Uterus (tissue), 4 donors: ENCODE results near the gene SCN10A. TPM values are rescaled to one million over a fixed set of nuclear protein-coding genes. Genes with fewer than 3 reads are reported as not detected.

Experiments
- DNase-seq, 2 donors: peaks; one replicate each; pipeline ENCODE4 v3.0.0-alpha.2; 2019 to 2020
- H3K27ac ChIP-seq, 2 donors: fragments of 200-600 bp; sonication (generic); 1 replicate in 1 of 2; 2 replicates in 1 of 2; pipeline ENCODE4 v1.5.1; 2016 to 2018
- H3K27me3 ChIP-seq, 2 donors: fragments of 200-600 bp; sonication (generic); one replicate each; pipeline ENCODE4 v1.5.1; 2018 to 2019; ENCODE audit warnings: control low read depth in 1 of 2
- H3K36me3 ChIP-seq, 2 donors: fragments of 200-600 bp; sonication (generic); one replicate each; pipeline ENCODE4 v1.5.1; 2019; ENCODE audit warnings: control low read depth in 1 of 2
- H3K4me1 ChIP-seq, 2 donors: fragments of 200-600 bp; sonication (generic); one replicate each; pipeline ENCODE4 v1.5.1; 2018 to 2019; ENCODE audit warnings: control low read depth in 1 of 2
- H3K4me3 ChIP-seq, 2 donors: fragments of 200-600 bp; sonication (generic); 1 replicate in 1 of 2; 2 replicates in 1 of 2; pipeline ENCODE4 v1.5.1; 2018 to 2019; ENCODE audit warnings: mild to moderate bottlenecking in 1 of 2
- H3K9me3 ChIP-seq, 2 donors: fragments of 200-600 bp; sonication (generic); one replicate each; pipeline ENCODE4 v1.5.1; 2019; ENCODE audit warnings: control low read depth in 1 of 2
- POLR2A ChIP-seq, 2 donors: fragments of 450-650 bp; IDR thresholded peaks; one replicate each; pipeline ENCODE4 v1.6.1; 2016; ENCODE audit warnings: antibody characterized with exemption in 2 of 2, mild to moderate bottlenecking in 1 of 2, moderate library complexity in 1 of 2
- intact Hi-C: fragments of 100-400 bp; cut with DNase I; formaldehyde crosslinking; loops from one replicate; pipeline ENCODE4 v1.15.1; 2023; ENCODE audit warnings: low total_unique reads
- total RNA-seq, 4 donors: library from RNA; depleted of rRNA in 3 of 4; stranded (reverse); fragments of >200 nt in 3 of 4; gene quantifications; one replicate each; pipeline versions ENCODE4 v1.1.0 to v1.2.4, GENCODE V29; 2014 to 2023
- TF ChIP-seq, protein P1 (sequence below), 4 experiments: fragments of 200-600 bp in 2 of 4; fragments of 450-650 bp in 2 of 4; sonication (generic) in 2 of 4; IDR thresholded peaks; one replicate each; pipeline ENCODE4 v1.5.1; 2016 to 2019; ENCODE audit warnings: antibody characterized with exemption in 4 of 4, mild to moderate bottlenecking in 2 of 4, moderate library complexity in 1 of 4
- donor health status: DM: yes; HTN: yes; CAD: no.

The SCN10A gene
- total RNA-seq, 4 donors from 2014 or later, result not detected

DNA sequence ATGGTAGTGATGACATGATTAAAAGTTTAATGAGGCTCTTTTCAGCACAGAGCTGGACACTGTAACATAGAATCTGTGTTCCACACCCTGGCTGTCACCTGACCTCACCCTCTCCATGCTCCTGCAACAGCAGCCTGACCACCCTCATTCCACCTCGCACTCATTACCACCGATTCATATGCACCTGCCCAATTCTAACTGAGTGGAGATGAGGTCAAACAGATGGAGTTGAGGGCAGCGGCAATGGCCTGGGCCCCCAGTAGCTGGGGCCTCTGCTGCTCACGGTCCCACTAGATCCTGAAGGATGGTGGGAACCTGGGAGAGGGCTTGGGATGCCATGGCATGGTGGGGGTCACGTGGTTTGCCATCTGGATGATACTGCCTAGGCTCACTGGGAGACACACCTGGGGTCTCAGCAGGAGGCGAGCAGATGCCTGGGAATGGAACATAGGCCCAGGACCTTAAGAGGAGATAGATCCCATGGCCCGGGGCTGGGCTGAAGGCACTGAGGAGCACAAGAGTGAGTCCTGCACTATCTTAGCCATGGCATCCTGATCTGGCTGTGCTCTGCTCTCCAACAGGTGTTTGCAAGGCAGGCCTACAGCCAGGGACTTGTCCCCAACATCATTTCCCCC, 167.9 kb downstream of the SCN10A start:
- Histone ChIP-seq H3K4me1 (peaks cover 0 to 4% of the 10 kb centered on the region in 2 donors), H3K36me3 (no peaks in the 10 kb centered on the region), H3K9me3 (no peaks in the 10 kb centered on the region), H3K27me3 (no peaks in the 10 kb centered on the region), H3K27ac (no peak overlapping the region), H3K4me3 (no peak overlapping the region)
- DNase-seq, result no peak
- TF ChIP-seq POLR2A (IDR thresholded peaks at IDR 0.05), result no peak
- TF ChIP-seq, protein P1, sequence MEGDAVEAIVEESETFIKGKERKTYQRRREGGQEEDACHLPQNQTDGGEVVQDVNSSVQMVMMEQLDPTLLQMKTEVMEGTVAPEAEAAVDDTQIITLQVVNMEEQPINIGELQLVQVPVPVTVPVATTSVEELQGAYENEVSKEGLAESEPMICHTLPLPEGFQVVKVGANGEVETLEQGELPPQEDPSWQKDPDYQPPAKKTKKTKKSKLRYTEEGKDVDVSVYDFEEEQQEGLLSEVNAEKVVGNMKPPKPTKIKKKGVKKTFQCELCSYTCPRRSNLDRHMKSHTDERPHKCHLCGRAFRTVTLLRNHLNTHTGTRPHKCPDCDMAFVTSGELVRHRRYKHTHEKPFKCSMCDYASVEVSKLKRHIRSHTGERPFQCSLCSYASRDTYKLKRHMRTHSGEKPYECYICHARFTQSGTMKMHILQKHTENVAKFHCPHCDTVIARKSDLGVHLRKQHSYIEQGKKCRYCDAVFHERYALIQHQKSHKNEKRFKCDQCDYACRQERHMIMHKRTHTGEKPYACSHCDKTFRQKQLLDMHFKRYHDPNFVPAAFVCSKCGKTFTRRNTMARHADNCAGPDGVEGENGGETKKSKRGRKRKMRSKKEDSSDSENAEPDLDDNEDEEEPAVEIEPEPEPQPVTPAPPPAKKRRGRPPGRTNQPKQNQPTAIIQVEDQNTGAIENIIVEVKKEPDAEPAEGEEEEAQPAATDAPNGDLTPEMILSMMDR (IDR thresholded peaks at IDR 0.05), result no peak
- intact Hi-C loops, result no loop called here

DNA sequence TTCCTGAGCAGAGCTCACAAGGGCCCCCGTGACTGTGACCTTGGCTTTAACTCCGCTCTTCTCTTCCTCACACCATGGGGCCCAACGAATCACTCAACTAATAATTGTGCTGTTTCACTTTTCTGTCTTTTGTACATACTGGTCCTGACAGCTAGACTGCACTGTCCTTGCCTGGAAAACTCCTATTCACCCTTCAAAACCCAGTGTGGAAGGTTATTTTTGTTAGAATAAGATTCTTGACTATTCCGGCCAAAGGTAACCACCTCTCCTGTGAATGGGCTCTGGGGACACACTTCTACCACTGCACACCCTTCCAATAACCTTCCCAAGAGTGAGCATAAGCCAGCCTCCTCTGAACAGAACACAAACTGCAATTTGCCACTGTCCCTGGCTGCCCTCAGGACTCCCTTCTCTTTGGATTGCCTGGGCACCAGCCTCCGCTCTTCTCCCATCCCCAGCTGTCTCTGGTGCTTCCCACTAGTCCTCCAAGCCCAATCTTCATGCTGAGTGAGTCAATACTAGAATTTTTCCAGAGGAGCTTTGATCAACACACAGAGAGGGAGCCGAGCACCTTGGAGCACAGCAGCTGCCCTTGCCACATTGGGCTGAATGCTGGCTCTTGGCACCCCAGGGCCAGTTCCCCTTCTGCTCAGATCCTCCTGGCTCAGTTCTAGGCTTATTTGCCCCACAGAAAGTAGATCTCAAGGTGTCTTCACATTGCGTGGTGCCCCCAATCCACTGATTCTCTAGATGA, 168.6 kb downstream of the SCN10A start:
- DNase-seq, result no peak
- no peak overlapping the region for H3K4me3 ChIP-seq
- no peaks in the 10 kb centered on the region for H3K9me3 ChIP-seq
- peaks cover 0 to 4% of the 10 kb centered on the region in 2 donors for H3K4me1 ChIP-seq
- H3K36me3 ChIP-seq, result no peaks in the 10 kb centered on the region
- H3K27me3 ChIP-seq, result no peaks in the 10 kb centered on the region
- no peak overlapping the region for H3K27ac ChIP-seq
- TF ChIP-seq, protein P1 (IDR thresholded peaks at IDR 0.05), result no peak
- TF ChIP-seq POLR2A (IDR thresholded peaks at IDR 0.05), result no peak
- intact Hi-C loops, result no loop called here

Other genes starting within 250 kb of the SCN10A start
- gene SCN5A, start 166.5 kb downstream of the SCN10A start, total RNA-seq, result 1 to 10 TPM in 2 of 4 donors, under 1 TPM in 1, not detected in 1; under 0.01 to 3.2 (median 1.6) TPM
- gene SCN11A, start 235.7 kb upstream of the SCN10A start, total RNA-seq, result 1 to 10 TPM in 1 of 4 donors, under 1 TPM in 1, not detected in 2; 0.12 to 1.8 TPM
- 10 to 100 TPM; 28.4 to 84.4 (median 37.0) TPM for gene WDR48, start 235.8 kb upstream of the SCN10A start, total RNA-seq